Endodermal cell (in vitro differentiated cells): ENCODE results near the gene ZMIZ1. TPM values are rescaled to one million over a fixed set of nuclear protein-coding genes. Genes with fewer than 3 reads are reported as not detected.
A peak's percentile ranks its signal among the peaks of the same experiment; 100 is the strongest.

Experiments
- DNase-seq: peaks from one replicate; pipeline ENCODE4 v3.0.0-alpha.2; 2017
- H3K27ac ChIP-seq: 2 replicates; pipeline ENCODE4 v1.5.1; 2013; ENCODE audit warnings: mild to moderate bottlenecking, low read depth, low read length, moderate library complexity
- H3K27me3 ChIP-seq: 2 replicates; pipeline ENCODE4 v1.6.1; 2013; ENCODE audit warnings: mild to moderate bottlenecking, low read length, moderate library complexity; ENCODE audit not compliant: insufficient read depth, control insufficient read depth, poor library complexity, severe bottlenecking
- H3K36me3 ChIP-seq: 2 replicates; pipeline ENCODE4 v1.7.0; 2013; ENCODE audit warnings: mild to moderate bottlenecking, low read length, moderate library complexity; ENCODE audit not compliant: control insufficient read depth, insufficient read depth
- H3K4me1 ChIP-seq: one replicate; pipeline ENCODE4 v1.7.0; 2013; ENCODE audit warnings: low read length; ENCODE audit not compliant: control insufficient read depth, insufficient read depth
- H3K4me3 ChIP-seq: 2 replicates; pipeline ENCODE4 v1.5.1; 2013; ENCODE audit warnings: mild to moderate bottlenecking, low read length, moderate library complexity
- H3K9ac ChIP-seq: 2 replicates; pipeline ENCODE4 v1.6.1; 2013; ENCODE audit warnings: mild to moderate bottlenecking, low read length, moderate library complexity; ENCODE audit not compliant: poor library complexity, severe bottlenecking; ENCODE audit errors: extremely low read depth
- H3K9me3 ChIP-seq: 2 replicates; pipeline ENCODE4 v1.6.1; 2013; ENCODE audit warnings: mild to moderate bottlenecking, low read length, moderate library complexity; ENCODE audit not compliant: control insufficient read depth
- H3K27ac Mint-ChIP-seq: 2 replicates; pipeline ENCODE4 v1.8.0; 2020; ENCODE audit warnings: mixed read lengths
- H3K27me3 Mint-ChIP-seq: 2 replicates; pipeline ENCODE4 v1.8.0; 2021; ENCODE audit warnings: mild to moderate bottlenecking, mixed read lengths; ENCODE audit not compliant: insufficient read depth
- H3K36me3 Mint-ChIP-seq: 2 replicates; pipeline ENCODE4 v1.8.0; 2020; ENCODE audit warnings: low read depth, mixed read lengths
- H3K4me1 Mint-ChIP-seq: 2 replicates; pipeline ENCODE4 v1.8.0; 2020; ENCODE audit warnings: mixed read lengths
- H3K4me3 Mint-ChIP-seq: 2 replicates; pipeline ENCODE4 v1.8.0; 2020; ENCODE audit warnings: mild to moderate bottlenecking, moderate library complexity, mixed read lengths
- H3K9me3 Mint-ChIP-seq: 2 replicates; pipeline ENCODE4 v1.8.0; 2020; ENCODE audit warnings: mild to moderate bottlenecking, mixed read lengths
- WGBS, 2 experiments: methylation state at CpG; one replicate each; pipeline versions ENCODE4 v1.1.5 to v1.1.7; 2013; ENCODE audit warnings: missing lambda C conversion rate in 2 of 2, mixed read lengths in 1 of 2; ENCODE audit not compliant: insufficient coverage in 1 of 2, insufficient read length in 1 of 2; 5-methylcytosine and 5-hydroxymethylcytosine counted together
- total RNA-seq, 2 donors: library from RNA; stranded (reverse); fragmentation: NEBNext Ultra II Directional in 1 of 2; extraction: Animal tissue kit (Norgen Biotek cat#: 25700) in 1 of 2; gene quantifications; 2 replicates in 1 of 2; 3 replicates in 1 of 2; pipeline ENCODE4 v1.2.1, GENCODE V29; 2021
- TF ChIP-seq, protein P1 (sequence below): fragments of 200-600 bp; sonication (generic); conservative IDR thresholded peaks from 2 replicates; pipeline ENCODE4 v1.5.0; 2021; ENCODE audit warnings: antibody characterized with exemption, mild to moderate bottlenecking

Gene ZMIZ1
- total RNA-seq, 2 donors from 2014 or later = 65.3 to 67.5 TPM

DNA sequence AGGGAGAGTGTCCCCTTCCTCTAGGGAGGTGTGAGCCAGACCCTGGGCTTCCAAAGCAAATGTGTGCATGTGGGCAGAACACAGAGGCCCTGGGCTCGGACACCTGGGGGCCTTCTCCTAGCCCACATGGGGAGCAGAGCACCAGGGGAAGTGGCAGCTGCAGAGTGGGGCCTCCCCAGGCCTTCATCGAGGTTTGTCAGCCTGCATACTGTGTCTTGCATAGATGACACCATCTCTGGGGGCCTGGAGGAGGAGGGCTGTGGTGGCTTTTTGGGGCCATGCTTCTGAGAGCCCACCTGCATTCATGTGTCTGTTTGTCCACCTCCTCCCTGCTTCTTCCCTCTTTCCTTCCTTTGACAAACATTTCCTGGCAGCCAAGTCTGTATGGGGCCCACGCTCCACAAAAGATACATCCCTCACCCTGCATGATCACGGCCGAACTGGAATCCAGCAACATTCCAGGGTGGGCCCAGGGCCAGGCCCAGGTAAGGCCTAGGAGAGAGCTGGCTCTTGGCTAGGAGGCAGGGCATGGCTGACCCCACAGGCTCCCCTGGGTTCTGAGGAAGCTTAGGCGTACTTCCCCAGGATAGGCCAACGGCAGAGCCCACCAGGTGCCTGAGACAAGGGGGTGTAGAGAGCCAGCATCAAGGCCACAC is 79.2 kb downstream of the ZMIZ1 start:
- no peak overlapping the region for H3K4me3 Mint-ChIP-seq
- H3K4me3 ChIP-seq = no peak overlapping the region
- peaks cover 23% of the 10 kb centered on the region for H3K4me1 Mint-ChIP-seq
- peaks cover 17% of the 10 kb centered on the region for H3K36me3 ChIP-seq
- TF ChIP-seq, protein P1, sequence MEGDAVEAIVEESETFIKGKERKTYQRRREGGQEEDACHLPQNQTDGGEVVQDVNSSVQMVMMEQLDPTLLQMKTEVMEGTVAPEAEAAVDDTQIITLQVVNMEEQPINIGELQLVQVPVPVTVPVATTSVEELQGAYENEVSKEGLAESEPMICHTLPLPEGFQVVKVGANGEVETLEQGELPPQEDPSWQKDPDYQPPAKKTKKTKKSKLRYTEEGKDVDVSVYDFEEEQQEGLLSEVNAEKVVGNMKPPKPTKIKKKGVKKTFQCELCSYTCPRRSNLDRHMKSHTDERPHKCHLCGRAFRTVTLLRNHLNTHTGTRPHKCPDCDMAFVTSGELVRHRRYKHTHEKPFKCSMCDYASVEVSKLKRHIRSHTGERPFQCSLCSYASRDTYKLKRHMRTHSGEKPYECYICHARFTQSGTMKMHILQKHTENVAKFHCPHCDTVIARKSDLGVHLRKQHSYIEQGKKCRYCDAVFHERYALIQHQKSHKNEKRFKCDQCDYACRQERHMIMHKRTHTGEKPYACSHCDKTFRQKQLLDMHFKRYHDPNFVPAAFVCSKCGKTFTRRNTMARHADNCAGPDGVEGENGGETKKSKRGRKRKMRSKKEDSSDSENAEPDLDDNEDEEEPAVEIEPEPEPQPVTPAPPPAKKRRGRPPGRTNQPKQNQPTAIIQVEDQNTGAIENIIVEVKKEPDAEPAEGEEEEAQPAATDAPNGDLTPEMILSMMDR = no peak
- no peaks in the 10 kb centered on the region for H3K27me3 Mint-ChIP-seq
- H3K9ac ChIP-seq = no peak overlapping the region
- no peaks in the 10 kb centered on the region for H3K27me3 ChIP-seq
- WGBS, 2 experiments = 87 to 90% methylated on average over 2 to 7 of the region's 7 CpGs
- H3K27ac Mint-ChIP-seq = peak overlapping the region; percentile 55
- DNase-seq = no peak
- no peaks in the 10 kb centered on the region for H3K9me3 ChIP-seq
- H3K36me3 Mint-ChIP-seq = peaks cover 14% of the 10 kb centered on the region
- peaks cover 18% of the 10 kb centered on the region for H3K4me1 ChIP-seq
- H3K9me3 Mint-ChIP-seq = no peaks in the 10 kb centered on the region
- H3K27ac ChIP-seq = peak overlapping the region; percentile 32

DNA sequence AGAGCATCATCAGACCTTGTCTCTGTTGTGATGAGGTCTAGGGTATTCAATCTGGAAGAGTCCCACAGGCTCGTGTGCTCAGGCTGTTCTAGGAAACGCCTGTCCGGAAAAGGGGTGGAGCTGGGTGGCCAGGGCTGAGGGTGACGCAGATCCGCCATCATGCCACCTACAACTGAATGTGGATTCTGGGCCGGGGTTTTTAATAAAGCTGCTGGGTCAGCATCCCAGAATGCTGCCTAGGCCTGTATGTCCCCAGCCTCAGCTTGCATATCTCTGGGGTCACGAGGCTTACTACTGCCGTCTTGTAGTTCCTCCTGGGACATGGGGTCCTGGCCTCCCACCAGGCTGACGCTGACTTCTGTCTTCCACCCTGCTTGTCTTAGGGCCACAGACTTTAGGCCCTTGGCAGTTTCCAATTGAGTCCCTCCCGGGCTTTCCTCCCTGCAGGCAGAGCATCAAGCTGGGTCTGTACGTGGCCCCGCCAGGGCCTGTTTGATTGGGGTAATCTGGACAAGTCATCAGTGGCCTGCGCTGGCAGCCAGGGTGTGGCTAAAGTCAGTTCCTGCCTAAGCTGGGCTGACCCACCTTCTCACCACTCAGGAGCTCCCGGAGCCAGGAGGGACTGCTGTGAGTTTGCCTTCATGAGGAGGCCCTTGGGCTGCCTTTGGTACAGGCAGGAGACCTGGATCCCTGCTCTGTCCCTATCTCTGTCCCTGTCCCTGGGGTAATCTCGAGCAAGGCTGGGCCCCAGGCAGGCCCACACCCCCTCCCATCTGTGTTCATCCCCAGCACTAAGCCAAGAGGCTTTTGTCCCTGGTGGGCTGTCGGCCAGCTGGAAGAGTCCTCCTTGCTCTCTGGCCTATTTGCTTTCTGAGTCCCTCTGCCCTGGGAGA is 79.9 kb downstream of the ZMIZ1 start:
- peaks cover 25% of the 10 kb centered on the region for H3K36me3 ChIP-seq
- no peak overlapping the region for H3K9ac ChIP-seq
- TF ChIP-seq, protein P1 = no peak
- no peak overlapping the region for H3K4me3 ChIP-seq
- peak overlapping the region; percentile 74 for H3K27ac Mint-ChIP-seq
- H3K4me1 ChIP-seq = peaks cover 18% of the 10 kb centered on the region
- no peaks in the 10 kb centered on the region for H3K27me3 Mint-ChIP-seq
- DNase-seq = no peak
- H3K27me3 ChIP-seq = no peaks in the 10 kb centered on the region
- 93 to 98% methylated on average over 9 to 16 of the region's 16 CpGs for WGBS, 2 experiments
- no peak overlapping the region for H3K4me3 Mint-ChIP-seq
- H3K36me3 Mint-ChIP-seq = peaks cover 8% of the 10 kb centered on the region
- H3K27ac ChIP-seq = peak overlapping the region; percentile 17
- H3K9me3 Mint-ChIP-seq = no peaks in the 10 kb centered on the region
- H3K9me3 ChIP-seq = no peaks in the 10 kb centered on the region
- peaks cover 23% of the 10 kb centered on the region for H3K4me1 Mint-ChIP-seq

DNA sequence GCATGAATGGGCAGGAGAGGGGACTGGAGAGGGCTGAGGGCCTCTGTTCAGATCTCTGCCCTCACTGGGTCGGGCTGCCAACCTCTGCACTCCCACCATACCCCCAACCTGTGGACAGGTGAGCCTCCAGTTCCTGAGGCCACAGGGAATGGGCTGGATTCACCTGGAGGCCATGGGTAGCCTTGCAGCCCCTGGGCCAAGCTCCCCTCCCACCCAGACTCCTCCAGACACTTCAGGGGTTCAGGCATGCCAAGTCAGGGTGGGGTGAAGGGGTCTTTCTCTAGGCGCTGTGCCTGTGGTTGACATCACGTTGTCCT is 80.5 kb downstream of the ZMIZ1 start:
- H3K4me1 Mint-ChIP-seq = peaks cover 23% of the 10 kb centered on the region

More for the DNA sequence above, 80.5 kb downstream of the ZMIZ1 start:
- 91 to 100% methylated on average over 2 to 3 of the region's 3 CpGs for WGBS, 2 experiments
- H3K9ac ChIP-seq = no peak overlapping the region
- H3K9me3 ChIP-seq = no peaks in the 10 kb centered on the region
- H3K4me1 ChIP-seq = peaks cover 18% of the 10 kb centered on the region
- H3K27me3 ChIP-seq = no peaks in the 10 kb centered on the region
- Mint-ChIP-seq H3K27me3 (no peaks in the 10 kb centered on the region), H3K36me3 (peaks cover 8% of the 10 kb centered on the region), H3K27ac (peak overlapping the region; percentile 74), H3K9me3 (no peaks in the 10 kb centered on the region), H3K4me3 (no peak overlapping the region)
- H3K27ac ChIP-seq = peak overlapping the region; percentile 17
- peaks cover 22% of the 10 kb centered on the region for H3K36me3 ChIP-seq
- no peak for DNase-seq
- no peak overlapping the region for H3K4me3 ChIP-seq
- TF ChIP-seq, protein P1 = peak; percentile 21
